ENCODE results near the gene USP9X.
"Not testable (repeated sequence)": the region's sequence is repeated elsewhere in the genome, so short reads cannot be mapped to it uniquely, and the experiment has no call there.

USP9X gene

GRCh38 chrX:41127477-41128192, 42.4 kb downstream of the USP9X start:
- no peak for DNase-seq

- no peak for DNase-seq
Measured at GRCh38 chrX:41128955-41129354, 43.7 kb downstream of the USP9X start.

GRCh38 chrX:41131766-41132165, 46.5 kb downstream of the USP9X start:
- no peak for DNase-seq

DNA sequence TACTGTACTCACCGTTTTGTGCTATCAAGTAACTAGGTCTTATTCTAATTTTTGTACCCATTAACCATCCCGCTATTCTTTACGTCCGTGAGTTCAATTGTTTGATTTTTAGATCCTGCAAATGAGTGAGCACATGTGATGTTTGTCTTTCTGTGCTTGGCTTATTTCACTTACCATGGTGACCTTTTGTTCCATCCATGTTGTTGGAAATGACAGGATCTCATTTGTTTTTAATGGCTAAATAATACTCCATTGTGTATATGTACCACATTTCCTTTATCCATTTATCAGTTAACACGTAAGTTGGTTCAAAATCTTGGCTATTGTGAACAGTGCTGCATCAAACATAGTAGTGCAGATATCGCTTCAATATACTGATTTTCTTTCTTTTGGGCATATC, 48.3 kb downstream of the USP9X start:
- DNase-seq = no peak

DNA sequence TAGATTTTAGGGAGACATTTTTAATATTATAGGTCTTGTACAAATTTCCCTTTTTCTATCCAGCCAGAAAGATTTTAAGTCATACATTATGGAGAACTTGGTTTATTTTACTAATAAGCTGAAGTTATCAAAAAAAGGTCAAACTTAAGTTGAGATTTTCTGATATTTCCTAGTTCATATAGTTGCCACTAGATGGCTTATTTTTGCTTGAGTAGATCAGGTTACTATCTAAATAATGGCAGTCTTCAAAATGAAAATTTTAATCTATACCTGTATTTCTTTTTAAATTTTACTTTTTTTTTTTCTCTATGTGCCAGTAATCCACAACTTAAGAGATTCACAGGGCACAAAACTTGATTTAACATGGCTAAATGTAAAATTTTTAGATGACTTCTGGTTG, 52.3 kb downstream of the USP9X start:
- no peak for DNase-seq

DNA sequence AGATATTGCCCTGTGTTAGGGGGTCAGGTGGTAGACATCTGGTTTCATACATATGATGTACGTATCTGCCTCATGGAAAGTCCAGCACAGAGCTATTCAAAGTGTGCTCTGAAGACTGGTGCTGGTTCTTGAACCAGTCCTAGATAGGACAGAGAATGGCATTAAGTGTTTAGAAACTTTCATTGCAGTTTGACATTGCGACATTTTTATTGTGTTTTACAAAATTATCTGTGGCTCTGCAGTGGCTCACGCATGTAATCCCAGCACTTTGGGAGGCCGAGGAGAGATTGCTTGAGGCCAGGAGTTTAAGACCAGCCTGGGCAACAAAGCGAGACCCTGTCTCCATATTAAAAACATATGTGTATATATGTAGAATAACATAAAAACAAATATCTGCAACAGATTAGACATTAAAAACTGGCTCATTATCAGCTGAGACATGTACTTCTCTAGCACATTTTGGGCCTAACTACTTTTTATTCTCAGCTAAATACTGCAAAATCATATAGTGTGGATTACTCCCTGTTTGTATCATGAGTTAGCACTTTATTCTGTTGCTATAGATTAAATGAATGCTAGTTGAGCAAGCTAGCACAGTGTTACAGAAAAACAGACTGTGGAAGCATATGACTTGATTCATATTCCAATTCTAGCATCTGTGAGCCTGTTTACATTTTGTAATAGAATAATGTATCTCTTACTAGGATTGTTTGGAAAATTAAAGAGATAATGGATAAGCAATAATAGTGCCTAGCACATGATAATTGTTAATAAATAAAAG, 57.1 kb downstream of the USP9X start:
- DNase-seq = no peak

DNA sequence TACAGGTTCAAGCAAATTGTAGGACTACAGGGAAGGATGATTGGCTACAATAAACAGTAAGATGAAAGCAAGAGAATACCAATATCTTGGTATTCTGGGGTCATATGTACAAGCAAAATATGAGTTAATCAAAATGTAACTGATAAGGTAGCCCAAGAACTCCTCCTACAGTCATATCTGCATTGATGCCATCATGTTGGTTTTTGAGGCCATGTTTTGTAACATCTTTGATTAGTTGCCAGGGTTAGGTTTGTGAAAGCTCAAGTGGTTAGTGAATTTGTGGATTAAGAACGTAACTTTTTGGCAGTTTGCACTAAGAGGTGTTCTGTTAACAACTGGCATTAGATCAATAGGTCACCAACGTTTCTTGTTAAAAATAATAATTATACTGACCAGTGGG, 59.6 kb downstream of the USP9X start:
- DNase-seq = no peak

DNA sequence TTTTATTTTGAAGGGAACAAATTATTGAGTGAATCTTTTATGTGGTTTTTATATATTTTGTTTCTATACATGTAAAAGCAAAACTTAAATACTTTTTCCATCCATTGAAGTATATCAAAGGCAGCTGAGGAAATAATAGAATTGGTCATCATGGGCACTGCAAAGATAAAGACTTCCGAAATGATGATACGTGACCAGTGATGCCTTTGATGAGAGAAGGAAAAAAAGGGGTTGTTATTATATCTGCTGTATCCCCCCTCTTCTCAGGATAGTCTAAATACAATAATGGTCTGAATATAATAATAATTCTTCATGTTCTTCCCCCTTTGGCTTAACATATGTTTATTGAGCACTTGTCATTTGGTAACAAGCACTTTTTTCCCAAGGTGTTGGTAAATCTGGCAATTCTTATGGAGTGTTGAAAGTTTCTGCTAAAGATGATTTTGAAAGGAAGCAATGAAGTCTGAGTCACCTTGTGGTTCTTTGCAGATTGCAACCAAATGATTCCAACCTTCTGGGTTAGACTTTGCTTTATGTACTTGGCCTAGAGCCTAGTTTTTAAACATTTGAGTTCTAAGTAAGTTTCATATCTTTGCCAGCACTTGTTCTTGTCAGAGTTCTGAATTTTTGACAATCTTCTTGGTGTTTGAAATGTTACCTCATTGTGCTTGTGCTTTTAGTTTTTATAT, 60.8 kb downstream of the USP9X start:
- no peak for DNase-seq

DNA sequence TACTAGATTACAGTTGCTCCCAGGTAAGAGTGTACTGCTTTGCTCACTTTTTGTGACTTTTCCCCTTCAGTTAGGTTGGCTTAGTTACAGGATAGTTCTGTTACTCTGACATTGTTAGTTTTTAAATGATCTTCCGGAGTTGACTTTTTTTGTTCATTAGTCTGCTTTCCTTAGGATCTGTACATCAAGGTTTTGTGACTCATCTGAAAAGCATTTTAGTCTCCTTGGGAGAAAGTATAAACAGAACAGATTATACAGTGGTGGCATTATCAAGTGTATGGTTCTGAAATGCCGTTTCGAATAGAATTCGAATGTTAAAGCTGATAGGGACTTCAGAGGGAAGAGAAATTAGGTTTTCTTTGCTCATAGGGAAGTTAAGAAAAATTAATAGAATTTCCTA, 63.3 kb downstream of the USP9X start:
- DNase-seq = no peak

DNA sequence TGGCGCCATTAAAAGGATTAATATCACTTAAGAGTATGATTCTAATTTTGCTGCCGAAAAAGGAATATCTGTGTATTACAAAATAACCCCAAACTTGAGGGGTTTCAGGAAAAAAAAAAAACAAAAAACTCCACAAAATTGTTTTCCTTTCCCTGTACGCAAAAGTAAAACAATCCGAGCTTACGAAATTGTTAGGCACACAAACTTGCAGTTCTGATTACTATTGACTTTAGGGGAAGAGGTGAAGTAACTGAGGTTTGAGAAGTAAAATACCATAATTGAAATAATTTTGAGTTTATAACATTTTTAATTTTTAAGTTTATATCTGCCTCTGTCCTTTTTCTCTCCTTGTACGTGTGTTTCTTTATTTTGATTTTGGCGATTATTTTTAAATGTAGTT, 64.8 kb downstream of the USP9X start:
- no peak for DNase-seq

- DNase-seq = not testable (repeated sequence)
Measured at GRCh38 chrX:41151726-41152125, 66.5 kb downstream of the USP9X start.

DNA sequence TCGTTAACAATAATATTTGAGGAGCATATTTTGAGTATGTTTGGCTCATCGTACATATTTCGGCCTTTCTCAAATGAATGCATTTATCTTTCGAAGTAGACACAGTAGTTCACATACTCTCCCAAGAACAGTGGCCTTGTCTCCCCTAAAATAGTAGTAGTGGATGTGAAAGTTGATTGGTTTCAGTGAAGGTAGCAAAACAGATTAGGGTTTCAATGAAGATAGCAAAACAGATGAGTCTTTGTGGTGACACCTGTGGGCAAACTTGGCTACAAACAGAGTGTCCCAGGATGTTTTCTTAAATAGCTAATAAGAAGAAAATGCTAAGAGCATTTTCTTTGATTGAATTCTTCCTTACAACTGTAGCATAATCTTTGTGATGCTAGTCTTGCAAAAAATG, 67.0 kb downstream of the USP9X start:
- no peak for DNase-seq

DNA sequence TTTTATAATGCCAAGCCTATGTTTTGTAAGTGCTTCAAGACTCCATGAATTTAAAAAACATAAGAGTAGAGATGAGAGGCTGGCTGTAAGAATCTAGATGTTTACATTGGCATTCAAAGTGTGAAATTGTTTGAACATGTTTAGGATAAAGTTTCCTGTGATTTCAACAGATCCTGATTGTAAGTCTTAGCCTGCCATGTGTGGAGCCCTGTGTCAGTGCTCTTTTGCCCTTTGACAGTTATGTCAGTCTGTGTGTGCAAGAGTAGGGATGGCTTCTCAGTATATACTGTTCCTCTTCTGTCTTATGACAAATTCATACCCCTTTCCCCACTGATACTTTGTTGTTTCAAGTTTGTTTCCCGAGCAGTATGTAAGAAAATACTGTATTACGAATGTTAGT, 68.2 kb downstream of the USP9X start:
- DNase-seq = no peak

GRCh38 chrX:41153957-41154356, 68.7 kb downstream of the USP9X start:
- no peak for DNase-seq

- no peak for DNase-seq
Measured at GRCh38 chrX:41164449-41164848, 79.2 kb downstream of the USP9X start.

GRCh38 chrX:41167888-41168287, 82.6 kb downstream of the USP9X start:
- no peak for DNase-seq

- DNase-seq = no peak
Measured at GRCh38 chrX:41176263-41176662, 91.0 kb downstream of the USP9X start.

GRCh38 chrX:41177297-41177696, 92.1 kb downstream of the USP9X start:
- no peak for DNase-seq

GRCh38 chrX:41178201-41178600, 93.0 kb downstream of the USP9X start:
- DNase-seq = no peak

DNA sequence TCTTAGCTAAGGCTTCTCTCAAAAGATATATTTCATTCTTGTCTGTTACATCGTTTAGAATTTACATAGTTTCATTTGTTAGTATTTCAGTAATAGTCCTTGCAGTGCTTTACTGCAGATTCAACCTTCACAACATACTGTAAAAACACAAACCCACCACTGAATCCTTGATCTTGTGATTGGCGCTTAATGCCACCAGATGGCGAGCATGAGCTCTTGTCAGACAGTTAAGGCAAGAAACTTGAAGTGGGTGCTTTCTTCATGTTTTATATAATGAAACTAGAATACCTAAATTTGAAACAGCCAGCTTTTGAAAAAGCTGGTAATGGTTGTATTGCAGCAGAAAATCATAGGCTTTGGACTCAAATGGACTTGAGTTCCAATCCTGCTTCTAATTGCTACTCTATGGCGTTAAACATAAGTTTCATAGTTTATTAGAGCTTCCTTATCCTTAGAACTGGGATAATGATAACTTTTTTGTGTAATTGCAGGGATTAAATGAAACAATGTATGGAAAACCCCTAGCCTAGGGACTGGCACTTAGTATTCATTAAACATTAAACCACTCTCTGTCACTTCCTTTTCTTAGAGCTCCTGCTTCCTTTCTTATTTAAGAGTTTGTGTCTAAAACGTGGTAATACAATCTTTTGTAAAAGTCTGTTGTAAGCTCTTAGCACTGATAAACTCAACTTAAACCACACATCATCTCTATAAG, 95.1 kb downstream of the USP9X start:
- peak; percentile 2 for DNase-seq

DNA sequence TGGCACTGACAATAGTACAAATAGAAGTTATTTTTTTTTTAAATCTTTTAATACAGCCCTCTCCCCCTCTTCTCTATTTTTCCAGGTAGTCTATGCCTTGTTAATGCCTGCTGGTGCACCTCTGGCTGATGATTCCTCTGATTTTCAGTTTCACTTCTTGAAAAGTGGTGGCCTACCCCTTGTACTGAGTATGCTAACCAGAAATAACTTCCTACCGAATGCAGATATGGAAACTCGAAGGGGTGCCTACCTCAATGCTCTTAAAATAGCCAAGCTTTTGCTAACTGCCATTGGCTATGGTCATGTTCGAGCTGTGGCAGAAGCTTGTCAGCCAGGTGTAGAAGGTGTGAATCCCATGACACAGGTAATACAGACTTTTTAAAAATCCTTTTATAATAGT, 99.1 kb downstream of the USP9X start:
- no peak for DNase-seq

DNA sequence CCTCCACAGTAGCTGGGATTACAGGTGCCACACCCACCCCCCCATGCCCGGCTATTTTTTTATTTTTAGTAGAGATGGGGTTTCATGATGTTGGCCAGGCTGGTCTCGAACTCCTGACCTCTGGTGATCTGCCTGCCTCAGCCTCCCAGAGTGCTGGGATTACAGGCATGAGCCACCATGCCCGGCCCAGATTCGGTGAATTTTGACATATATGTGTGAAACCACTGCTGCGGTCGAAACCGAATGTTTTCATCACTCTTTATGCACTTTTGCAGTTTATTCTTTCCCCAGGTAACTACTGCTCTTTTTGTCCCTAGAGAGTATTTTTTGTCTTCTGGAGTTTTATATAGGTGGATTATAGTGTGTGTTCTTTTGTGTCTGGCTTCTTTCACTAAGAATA, 101.7 kb downstream of the USP9X start:
- DNase-seq = not testable (repeated sequence)

DNA sequence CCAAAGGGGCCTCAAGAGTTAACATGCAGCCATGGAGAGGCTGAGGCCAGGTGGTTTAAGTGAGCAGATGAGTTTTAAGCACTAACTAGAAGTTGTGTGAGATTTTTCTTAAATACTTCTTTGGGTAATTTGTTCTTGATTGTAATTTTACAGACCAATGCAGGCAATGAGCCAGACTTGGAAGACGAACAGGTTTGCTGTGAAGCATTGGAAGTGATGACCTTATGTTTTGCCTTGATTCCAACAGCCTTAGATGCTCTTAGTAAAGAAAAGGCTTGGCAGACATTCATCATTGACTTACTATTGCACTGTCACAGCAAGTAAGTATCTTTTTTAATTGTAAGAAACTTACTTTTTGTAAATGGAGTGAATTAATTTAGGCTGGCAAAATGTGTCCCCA, 103.9 kb downstream of the USP9X start:
- DNase-seq = no peak
